Activated T-cell treated with anti-CD3 and anti-CD28 coated beads, Interleukin-2, amount 50 U/mL, for 72 hours (primary cell): ENCODE measurements around the gene CACNA1C. TPM values are rescaled to one million over a fixed set of nuclear protein-coding genes. Genes with fewer than 3 reads are reported as not detected.

Experiments
- ATAC-seq, 2 donors: fragments of 150-1000 bp; cut with Tn5 transposase; replicated peaks in 1 of 2; 2 replicates each; pipeline ENCODE4 v1.10.0; 2021; ENCODE audit warnings: moderate library complexity in 2 of 2, mild to moderate bottlenecking in 1 of 2
- DNase-seq, 2 donors: peaks; one replicate each; pipeline ENCODE4 v3.0.0; 2021 to 2022; ENCODE audit warnings: mixed read lengths in 1 of 2
- H3K27ac Mint-ChIP-seq: one replicate; pipeline ENCODE4 v1.8.0; 2022; ENCODE audit warnings: mild to moderate bottlenecking, moderate library complexity, mixed read lengths
- H3K27me3 Mint-ChIP-seq: one replicate; pipeline ENCODE4 v1.8.0; 2022; ENCODE audit warnings: low read depth, mixed read lengths
- H3K36me3 Mint-ChIP-seq, 2 donors: one replicate each; pipeline ENCODE4 v1.8.0; 2022; ENCODE audit warnings: mixed read lengths in 2 of 2, mild to moderate bottlenecking in 1 of 2; ENCODE audit not compliant: insufficient read depth in 2 of 2
- H3K4me1 Mint-ChIP-seq: one replicate; pipeline ENCODE4 v1.8.0; 2022; ENCODE audit warnings: low read depth, mixed read lengths
- H3K4me3 Mint-ChIP-seq, 2 donors: one replicate each; pipeline ENCODE4 v1.8.0; 2022; ENCODE audit warnings: mild to moderate bottlenecking in 2 of 2, mixed read lengths in 2 of 2, moderate library complexity in 2 of 2
- H3K9me3 Mint-ChIP-seq, 2 donors: one replicate each; pipeline ENCODE4 v1.8.0; 2022; ENCODE audit warnings: mixed read lengths in 2 of 2
- total RNA-seq, 2 donors: library from RNA; stranded (reverse); gene quantifications; one replicate each; pipeline ENCODE4 v1.2.3, GENCODE V29; 2022

The CACNA1C gene
- total RNA-seq, 2 donors from 2014 or later: 0.14 to 0.21 TPM

GRCh38 chr12:2637371-2637770, 584.6 kb downstream of the CACNA1C start:
- DNase-seq (no peak), ATAC-seq (no peak)
- no peak overlapping the region for H3K27ac Mint-ChIP-seq
- no peak overlapping the region for H3K4me3 Mint-ChIP-seq
- H3K4me1 Mint-ChIP-seq: peaks cover 17% of the 10 kb centered on the region
- peaks cover 21% of the 10 kb centered on the region for H3K27me3 Mint-ChIP-seq
- H3K36me3 Mint-ChIP-seq: no peaks in the 10 kb centered on the region
- H3K9me3 Mint-ChIP-seq: no peaks in the 10 kb centered on the region

GRCh38 chr12:2638273-2639019, 585.7 kb downstream of the CACNA1C start:
- Mint-ChIP-seq H3K4me1 (peaks cover 22% of the 10 kb centered on the region), H3K4me3 (no peak overlapping the region), H3K9me3 (no peaks in the 10 kb centered on the region), H3K27ac (no peak overlapping the region), H3K27me3 (peaks cover 18% of the 10 kb centered on the region), H3K36me3 (no peaks in the 10 kb centered on the region)
- no peak for DNase-seq
- no peak for ATAC-seq

- Mint-ChIP-seq H3K4me3 (no peak overlapping the region), H3K27me3 (peaks cover 20% of the 10 kb centered on the region)
Measured at GRCh38 chr12:2639020-2639298, 586.2 kb downstream of the CACNA1C start.

GRCh38 chr12:2640281-2640680, 587.5 kb downstream of the CACNA1C start:
- Mint-ChIP-seq H3K36me3 (no peaks in the 10 kb centered on the region), H3K9me3 (no peaks in the 10 kb centered on the region), H3K27me3 (peaks cover 31% of the 10 kb centered on the region), H3K4me1 (peaks cover 22% of the 10 kb centered on the region), H3K4me3 (no peak overlapping the region), H3K27ac (no peak overlapping the region)
- ATAC-seq (no peak), DNase-seq (no peak)

More at GRCh38 chr12:2639020-2639298, 586.2 kb downstream of the CACNA1C start:
- Mint-ChIP-seq H3K27ac (no peak overlapping the region), H3K36me3 (no peaks in the 10 kb centered on the region), H3K9me3 (no peaks in the 10 kb centered on the region), H3K4me1 (peaks cover 22% of the 10 kb centered on the region)
- DNase-seq (no peak), ATAC-seq (no peak)

GRCh38 chr12:2640709-2641108, 587.9 kb downstream of the CACNA1C start:
- Mint-ChIP-seq H3K4me1 (peaks cover 22% of the 10 kb centered on the region), H3K36me3 (no peaks in the 10 kb centered on the region), H3K9me3 (no peaks in the 10 kb centered on the region), H3K27me3 (peaks cover 35% of the 10 kb centered on the region), H3K4me3 (no peak overlapping the region), H3K27ac (no peak overlapping the region)
- ATAC-seq (peak; percentile 92 to 96), DNase-seq (peak; percentile 47 to 56)

- Mint-ChIP-seq H3K27me3 (peaks cover 40% of the 10 kb centered on the region), H3K9me3 (no peaks in the 10 kb centered on the region), H3K4me3 (no peak overlapping the region), H3K36me3 (no peaks in the 10 kb centered on the region), H3K27ac (no peak overlapping the region), H3K4me1 (peaks cover 22% of the 10 kb centered on the region)
- ATAC-seq (no peak), DNase-seq (no peak)
Measured at GRCh38 chr12:2641207-2641606, 588.4 kb downstream of the CACNA1C start.

- Mint-ChIP-seq H3K9me3 (no peaks in the 10 kb centered on the region), H3K36me3 (no peaks in the 10 kb centered on the region), H3K27me3 (peaks cover 45% of the 10 kb centered on the region), H3K4me3 (peak overlapping the region in 1 of 2 donors; percentile 33), H3K4me1 (peaks cover 22% of the 10 kb centered on the region), H3K27ac (no peak overlapping the region)
- DNase-seq: no peak
- no peak for ATAC-seq
Measured at GRCh38 chr12:2641761-2642160, 589.0 kb downstream of the CACNA1C start.

- Mint-ChIP-seq H3K9me3 (no peaks in the 10 kb centered on the region), H3K36me3 (no peaks in the 10 kb centered on the region), H3K4me3 (peak overlapping the region; percentile 22 to 33), H3K27ac (peak overlapping the region; percentile 55), H3K27me3 (peaks cover 50% of the 10 kb centered on the region), H3K4me1 (peaks cover 22% of the 10 kb centered on the region)
- DNase-seq (no peak), ATAC-seq (peak; percentile 49 to 50)
Measured at GRCh38 chr12:2642176-2642892, 589.5 kb downstream of the CACNA1C start.

- Mint-ChIP-seq H3K27me3 (peaks cover 48% of the 10 kb centered on the region), H3K9me3 (no peaks in the 10 kb centered on the region), H3K36me3 (no peaks in the 10 kb centered on the region), H3K4me3 (no peak overlapping the region), H3K27ac (peak overlapping the region; percentile 55), H3K4me1 (peaks cover 22% of the 10 kb centered on the region)
- DNase-seq (no peak), ATAC-seq (no peak)
Measured at GRCh38 chr12:2642896-2643425, 590.2 kb downstream of the CACNA1C start.

- no peaks in the 10 kb centered on the region for H3K9me3 Mint-ChIP-seq
- ATAC-seq (no peak), DNase-seq (no peak)
- H3K36me3 Mint-ChIP-seq: no peaks in the 10 kb centered on the region
- H3K4me3 Mint-ChIP-seq: no peak overlapping the region
- H3K27me3 Mint-ChIP-seq: peaks cover 41% of the 10 kb centered on the region
- H3K4me1 Mint-ChIP-seq: peaks cover 22% of the 10 kb centered on the region
- H3K27ac Mint-ChIP-seq: no peak overlapping the region
Measured at GRCh38 chr12:2643576-2644135, 590.9 kb downstream of the CACNA1C start.

GRCh38 chr12:2644683-2645405, 592.1 kb downstream of the CACNA1C start:
- Mint-ChIP-seq H3K9me3 (no peaks in the 10 kb centered on the region), H3K27me3 (peaks cover 45% of the 10 kb centered on the region), H3K4me1 (peaks cover 22% of the 10 kb centered on the region), H3K4me3 (no peak overlapping the region), H3K27ac (no peak overlapping the region), H3K36me3 (no peaks in the 10 kb centered on the region)
- ATAC-seq (no peak), DNase-seq (no peak)

GRCh38 chr12:2645460-2645859, 592.7 kb downstream of the CACNA1C start:
- H3K4me3 Mint-ChIP-seq: no peak overlapping the region
- H3K4me1 Mint-ChIP-seq: peaks cover 20% of the 10 kb centered on the region
- no peak for ATAC-seq
- DNase-seq: no peak
- peaks cover 50% of the 10 kb centered on the region for H3K27me3 Mint-ChIP-seq
- no peak overlapping the region for H3K27ac Mint-ChIP-seq
- no peaks in the 10 kb centered on the region for H3K36me3 Mint-ChIP-seq
- H3K9me3 Mint-ChIP-seq: no peaks in the 10 kb centered on the region

GRCh38 chr12:2646341-2646740, 593.6 kb downstream of the CACNA1C start:
- H3K27me3 Mint-ChIP-seq: peaks cover 50% of the 10 kb centered on the region
- H3K4me1 Mint-ChIP-seq: peaks cover 13% of the 10 kb centered on the region
- H3K27ac Mint-ChIP-seq: no peak overlapping the region
- no peaks in the 10 kb centered on the region for H3K9me3 Mint-ChIP-seq
- DNase-seq (no peak), ATAC-seq (no peak)
- no peak overlapping the region for H3K4me3 Mint-ChIP-seq
- H3K36me3 Mint-ChIP-seq: no peaks in the 10 kb centered on the region
